Epithelial cell of proximal tubule (primary cell): ENCODE results near the gene PTPRK. TPM values are rescaled to one million over a fixed set of nuclear protein-coding genes. Genes with fewer than 3 reads are reported as not detected.

Source experiments
- DNase-seq: peaks from one replicate; pipeline ENCODE4 v3.0.0-alpha.2; 2011; ENCODE audit warnings: low read depth
- H3K4me3 ChIP-seq: 2 replicates; pipeline ENCODE4 v1.5.1; 2011; ENCODE audit warnings: low read depth, mild to moderate bottlenecking, low read length
- total RNA-seq: library from RNA; depleted of rRNA; stranded (reverse); fragments of >200 nt; gene quantifications from 2 replicates; pipeline ENCODE4 v1.2.3, GENCODE V29; 2015
- TF ChIP-seq, protein P1 (sequence below): conservative IDR thresholded peaks from 2 replicates; pipeline ENCODE4 v1.5.1; 2012; ENCODE audit warnings: low read depth, mild to moderate bottlenecking, low read length

Gene PTPRK
- total RNA-seq, 1 donor from 2014 or later: 42.5 TPM

DNA sequence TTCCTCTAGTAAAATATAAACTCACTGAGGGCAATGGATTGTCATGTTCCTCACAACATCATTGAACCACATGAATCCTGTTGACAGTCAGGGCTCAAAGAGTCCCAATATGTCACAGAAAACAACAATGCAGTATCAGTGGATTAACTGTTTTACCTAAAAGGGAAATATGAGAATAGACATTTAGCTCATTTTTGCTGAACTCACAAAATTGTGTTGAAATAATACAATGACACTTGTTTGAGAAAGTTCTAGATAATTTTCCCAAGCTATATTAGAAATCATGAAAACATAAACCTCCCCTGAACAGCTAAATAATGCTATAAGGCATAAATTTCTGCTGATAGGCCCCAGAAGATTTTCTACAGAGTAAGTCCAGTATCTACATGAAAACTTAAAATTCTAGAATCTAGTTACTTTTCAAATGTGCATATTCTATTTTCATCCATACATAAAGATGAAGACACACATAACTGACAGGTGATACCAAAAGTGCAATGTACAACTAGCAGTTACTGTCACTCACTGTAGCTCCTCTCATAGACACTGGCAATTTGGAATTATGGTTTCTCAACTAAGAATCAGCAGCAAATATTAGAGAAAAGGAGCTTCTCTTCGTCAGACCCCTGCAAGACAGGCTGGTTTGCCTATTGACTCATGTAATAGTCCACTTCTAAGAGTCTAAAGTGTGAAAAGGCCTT lies 269.9 kb downstream of the PTPRK start:
- TF ChIP-seq, protein P1, sequence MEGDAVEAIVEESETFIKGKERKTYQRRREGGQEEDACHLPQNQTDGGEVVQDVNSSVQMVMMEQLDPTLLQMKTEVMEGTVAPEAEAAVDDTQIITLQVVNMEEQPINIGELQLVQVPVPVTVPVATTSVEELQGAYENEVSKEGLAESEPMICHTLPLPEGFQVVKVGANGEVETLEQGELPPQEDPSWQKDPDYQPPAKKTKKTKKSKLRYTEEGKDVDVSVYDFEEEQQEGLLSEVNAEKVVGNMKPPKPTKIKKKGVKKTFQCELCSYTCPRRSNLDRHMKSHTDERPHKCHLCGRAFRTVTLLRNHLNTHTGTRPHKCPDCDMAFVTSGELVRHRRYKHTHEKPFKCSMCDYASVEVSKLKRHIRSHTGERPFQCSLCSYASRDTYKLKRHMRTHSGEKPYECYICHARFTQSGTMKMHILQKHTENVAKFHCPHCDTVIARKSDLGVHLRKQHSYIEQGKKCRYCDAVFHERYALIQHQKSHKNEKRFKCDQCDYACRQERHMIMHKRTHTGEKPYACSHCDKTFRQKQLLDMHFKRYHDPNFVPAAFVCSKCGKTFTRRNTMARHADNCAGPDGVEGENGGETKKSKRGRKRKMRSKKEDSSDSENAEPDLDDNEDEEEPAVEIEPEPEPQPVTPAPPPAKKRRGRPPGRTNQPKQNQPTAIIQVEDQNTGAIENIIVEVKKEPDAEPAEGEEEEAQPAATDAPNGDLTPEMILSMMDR: no peak
- DNase-seq: no peak
- H3K4me3 ChIP-seq: no peak overlapping the region

DNA sequence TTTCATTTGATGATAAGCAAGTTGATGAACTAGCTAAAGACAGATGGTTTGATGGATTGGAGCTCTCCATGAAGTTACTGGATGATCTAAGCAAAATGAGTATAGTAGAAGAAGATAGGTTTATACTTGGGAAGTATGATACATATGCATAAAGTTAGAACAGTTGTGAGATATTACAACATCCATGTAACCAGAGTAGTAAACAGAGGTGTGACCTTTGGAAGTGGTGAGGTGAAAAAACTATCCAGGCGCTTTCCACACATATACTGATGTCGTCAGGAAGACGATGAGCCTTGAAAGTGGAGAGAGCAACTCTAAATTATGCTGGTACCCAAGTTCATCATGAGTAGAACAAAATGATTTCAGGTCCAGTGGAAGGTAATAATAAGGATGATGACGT lies 271.0 kb downstream of the PTPRK start:
- TF ChIP-seq, protein P1: no peak
- no peak overlapping the region for H3K4me3 ChIP-seq
- no peak for DNase-seq

DNA sequence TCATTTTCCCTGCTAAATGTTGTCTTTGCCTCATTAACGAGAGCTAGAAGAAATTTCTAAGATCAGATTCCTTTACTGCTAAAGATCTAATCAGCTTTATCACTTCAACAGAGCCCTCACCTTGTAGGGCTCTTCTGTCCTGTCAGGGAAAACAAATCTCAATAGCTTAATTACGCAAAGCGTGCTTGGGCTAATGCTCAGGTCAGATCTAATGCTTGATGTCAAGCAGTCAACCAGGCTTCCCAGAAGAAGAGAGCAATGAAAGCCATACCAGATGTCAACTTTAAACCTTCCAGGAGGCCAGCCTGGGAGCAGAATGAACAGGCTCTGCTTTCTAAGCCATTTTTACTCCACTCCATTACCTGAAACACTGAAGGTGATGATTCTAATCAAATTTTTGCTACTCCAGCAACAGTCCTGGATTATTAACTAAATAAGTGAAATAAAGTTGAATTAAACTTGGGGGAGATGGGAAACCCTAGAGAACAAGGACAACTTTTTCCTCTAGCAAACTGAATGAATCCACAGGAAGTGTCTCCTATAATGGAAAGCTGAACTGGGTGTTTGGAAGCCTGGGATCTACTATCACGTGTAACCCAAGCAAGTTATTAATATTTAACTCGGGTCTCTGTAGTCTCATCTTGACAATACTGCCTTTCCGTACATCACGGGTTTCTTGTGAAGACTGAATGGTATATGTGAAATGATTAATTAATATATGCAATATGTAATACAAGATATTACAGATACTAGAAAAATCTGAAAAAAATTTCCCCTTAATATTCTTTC lies 273.7 kb downstream of the PTPRK start:
- TF ChIP-seq, protein P1: no peak
- no peak for DNase-seq
- H3K4me3 ChIP-seq: no peak overlapping the region

DNA sequence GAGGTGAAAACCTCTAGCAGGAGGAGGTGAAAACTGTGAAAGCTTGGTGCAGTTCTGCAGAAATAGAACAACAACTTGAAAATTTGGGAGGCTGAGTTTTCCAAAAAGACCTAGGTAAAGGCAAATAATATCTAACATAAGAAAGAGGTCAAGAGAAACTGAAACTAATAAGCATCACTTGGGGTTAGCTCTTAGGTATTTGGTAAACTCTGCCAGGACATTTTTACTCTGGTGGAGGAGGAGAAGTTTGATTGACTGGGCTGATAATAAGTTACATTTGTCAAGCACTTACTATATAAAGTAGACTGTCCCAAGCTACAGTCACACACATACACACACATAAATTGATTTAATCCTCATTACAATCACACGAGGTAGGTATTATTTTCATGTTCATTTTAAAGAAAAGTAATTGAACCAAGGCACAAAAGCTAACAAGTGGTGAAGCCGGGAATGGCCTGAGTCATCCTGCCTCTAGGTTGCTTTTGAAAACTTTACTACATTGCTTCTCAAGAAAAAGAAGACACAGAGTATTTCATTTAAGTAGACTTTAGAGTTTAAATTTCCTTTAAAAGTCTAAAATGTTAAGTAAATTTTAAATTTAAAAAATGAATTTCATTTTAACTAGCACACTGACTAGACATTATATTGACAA lies 275.5 kb downstream of the PTPRK start:
- TF ChIP-seq, protein P1: no peak
- DNase-seq: no peak
- H3K4me3 ChIP-seq: no peak overlapping the region

DNA sequence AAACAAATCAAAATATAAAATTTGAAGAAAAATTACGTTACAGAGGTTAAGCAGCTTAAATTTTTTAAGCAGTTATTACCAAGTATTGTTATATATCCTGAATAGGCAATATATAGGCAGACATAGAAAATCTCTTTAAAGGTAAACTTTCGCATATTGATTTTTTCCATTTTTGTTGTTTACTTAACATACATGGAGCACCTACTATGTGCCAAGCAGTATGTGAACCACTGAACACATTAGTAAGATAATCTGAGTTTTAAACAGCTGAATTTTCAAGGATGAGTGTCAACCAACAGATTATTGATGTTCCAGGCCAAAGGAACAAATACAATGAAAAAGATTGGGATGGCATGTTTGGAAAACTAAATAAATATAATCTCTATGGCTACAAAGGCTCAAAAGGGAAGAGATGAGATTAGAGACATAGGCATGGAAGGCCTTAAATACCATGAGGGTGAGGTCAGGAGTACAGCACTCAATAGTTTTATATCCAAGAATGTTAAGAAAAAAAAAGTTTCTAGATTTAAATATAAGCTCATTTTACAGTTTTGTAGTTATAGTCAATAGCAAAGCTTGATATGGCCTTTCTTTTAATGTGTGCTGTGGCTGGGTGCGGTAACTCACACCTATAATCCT lies 277.5 kb downstream of the PTPRK start:
- TF ChIP-seq, protein P1: no peak
- no peak for DNase-seq
- H3K4me3 ChIP-seq: no peak overlapping the region

DNA sequence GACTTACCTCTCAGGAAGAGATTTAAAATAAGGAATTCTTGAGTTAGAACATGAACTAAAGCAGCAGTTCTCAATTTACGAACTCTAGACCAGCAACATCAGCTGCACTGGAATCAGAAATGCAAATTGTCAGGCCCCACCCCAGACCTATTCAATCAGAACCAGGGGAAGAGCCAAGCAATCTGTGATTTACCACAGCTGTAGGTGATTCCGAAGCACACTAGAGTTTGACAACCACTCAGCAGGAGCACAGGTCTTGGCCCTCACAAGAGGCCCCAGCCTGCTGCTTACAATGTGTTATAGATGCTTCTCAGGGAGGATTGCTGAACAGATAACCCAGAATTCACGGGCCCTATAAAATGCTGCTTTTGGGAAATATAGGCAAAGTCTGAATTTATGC lies 279.2 kb downstream of the PTPRK start:
- no peak overlapping the region for H3K4me3 ChIP-seq
- TF ChIP-seq, protein P1: no peak
- DNase-seq: no peak
